NCI-H1694 (cell line): Measurements from ENCODE around the gene ERC2.

Source experiments
- DNase-seq: peaks from one replicate; lab custom pipeline; 2025; lab: John Stamatoyannopoulos, UW

ERC2 gene

DNA sequence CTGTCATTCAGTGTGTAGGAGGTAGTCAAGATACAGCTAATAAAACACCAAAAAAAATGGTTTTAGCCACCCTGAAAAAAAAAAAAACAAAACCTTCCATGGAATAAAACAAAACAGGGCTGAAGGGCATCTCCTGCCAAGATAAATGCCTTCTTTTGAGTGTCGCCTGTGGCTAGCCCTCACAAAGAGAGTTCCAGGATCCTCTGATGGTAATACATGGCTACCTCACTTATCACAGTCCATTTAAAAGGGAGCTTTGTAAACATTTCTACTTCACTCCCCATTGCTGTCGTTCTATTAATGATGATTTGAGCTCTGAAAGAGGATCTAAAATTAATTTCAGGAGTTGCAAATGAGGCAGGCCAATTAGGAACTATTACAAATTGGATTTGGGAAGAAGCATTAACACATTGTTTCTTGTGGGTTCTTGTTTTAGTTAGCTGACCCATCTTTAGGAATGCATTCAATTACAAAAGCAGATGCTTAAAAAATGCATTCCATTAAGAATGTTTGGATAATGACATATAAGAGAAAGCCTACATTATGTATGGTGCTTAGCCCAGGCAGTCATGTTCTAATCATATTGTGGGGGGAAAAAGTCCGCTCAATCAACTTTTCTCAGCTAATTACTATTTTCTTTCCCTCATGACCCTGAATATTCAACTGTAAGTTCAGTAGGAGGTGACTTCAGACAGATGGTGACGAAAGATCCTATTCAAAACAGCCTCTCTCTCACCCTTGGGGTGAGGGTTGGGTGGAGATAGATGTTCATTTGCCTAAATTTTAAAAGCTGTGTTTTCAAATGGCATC lies 726.0 kb downstream of the ERC2 start:
- no peak for DNase-seq

DNA sequence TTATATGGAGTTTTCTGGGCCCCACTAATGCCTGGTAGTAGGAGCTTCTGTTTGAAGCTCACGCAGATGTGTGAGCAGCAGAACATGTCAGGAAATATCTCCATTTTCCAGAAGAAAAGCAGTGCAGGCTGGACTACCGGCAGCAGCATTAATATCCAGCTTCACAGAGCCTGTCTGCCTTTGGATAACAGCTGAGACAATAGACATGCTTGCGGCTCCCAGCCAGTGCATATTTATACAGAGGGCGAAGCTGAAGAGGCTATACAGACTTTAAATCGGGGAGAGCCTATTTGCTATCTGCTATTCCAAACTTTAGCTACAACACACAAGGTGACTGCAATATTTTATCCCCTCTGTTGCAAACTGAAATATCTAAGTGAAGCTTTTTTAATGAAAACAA lies 731.1 kb downstream of the ERC2 start:
- DNase-seq = no peak

GRCh38 chr3:55735976-55736375 lies 732.3 kb downstream of the ERC2 start:
- DNase-seq = no peak

DNA sequence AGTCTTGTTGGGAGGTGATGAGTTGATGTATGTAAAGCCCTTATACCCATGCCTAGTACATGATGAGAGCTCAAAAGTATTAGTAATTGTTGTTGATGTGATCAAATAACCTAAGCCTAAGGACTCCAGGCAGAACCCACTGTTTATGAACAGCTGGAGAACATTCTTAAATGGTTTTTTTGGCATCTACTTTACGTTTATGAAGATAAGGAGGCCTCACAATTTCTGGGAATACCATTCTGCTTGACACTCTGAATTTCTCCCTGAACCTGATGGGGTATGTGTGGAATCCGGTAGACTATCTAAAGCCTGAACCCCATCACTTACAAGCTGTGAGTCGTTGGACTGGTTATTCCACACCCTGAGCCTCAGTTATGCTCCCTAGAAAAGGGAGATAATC lies 736.5 kb downstream of the ERC2 start:
- DNase-seq = no peak

DNA sequence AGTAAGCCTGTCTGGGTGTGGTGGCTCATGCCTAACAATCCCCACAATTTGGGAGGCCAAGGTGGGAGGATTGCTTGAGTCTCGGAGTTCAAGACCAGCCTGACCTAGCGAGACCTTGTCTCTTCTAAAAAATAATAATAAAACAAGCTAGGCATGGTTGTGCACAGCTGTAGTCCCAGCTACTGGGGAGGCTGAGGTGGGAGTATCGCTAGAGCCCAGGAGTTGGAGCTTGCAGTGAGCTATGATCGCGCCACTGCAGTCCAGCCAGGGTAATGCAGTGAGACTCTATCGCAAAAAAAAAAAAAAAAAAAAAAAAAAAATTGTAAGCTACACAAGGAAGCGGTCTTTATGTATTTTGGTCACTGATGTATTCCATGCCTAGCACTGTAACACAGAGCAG lies 738.7 kb downstream of the ERC2 start:
- DNase-seq = no peak

DNA sequence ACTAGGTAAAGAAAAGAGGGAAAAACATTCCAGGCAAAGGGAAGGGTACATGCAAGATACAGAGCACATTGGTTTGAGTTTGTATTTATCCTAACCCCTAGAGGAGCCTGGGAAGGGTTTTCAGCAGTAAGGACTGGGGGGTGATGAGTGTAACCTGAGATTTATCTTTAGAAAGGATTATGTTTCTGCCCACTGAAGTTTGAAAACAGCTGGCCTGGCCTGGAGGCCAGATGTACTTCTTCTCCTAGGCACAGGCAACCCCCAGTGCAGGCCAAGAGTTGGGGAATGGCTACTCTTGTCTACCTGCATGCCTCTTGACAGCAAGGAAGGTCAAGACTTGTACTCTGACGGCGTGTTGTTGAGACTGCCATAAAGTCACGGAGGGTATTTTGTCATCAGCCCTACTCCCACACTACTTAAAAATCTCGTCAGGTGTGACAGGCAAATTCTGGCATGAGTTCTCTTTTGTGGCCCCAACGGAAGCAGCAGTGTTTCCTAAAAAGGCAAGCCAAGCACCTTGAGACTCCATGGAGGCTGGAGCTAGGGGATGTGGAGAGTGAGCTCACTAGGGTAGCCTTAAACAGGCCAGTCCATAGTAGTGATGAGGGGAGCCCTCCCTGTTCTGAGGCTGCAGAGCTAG lies 739.7 kb downstream of the ERC2 start:
- no peak for DNase-seq

- no peak for DNase-seq
Measured at GRCh38 chr3:55726501-55726775, 741.8 kb downstream of the ERC2 start.

GRCh38 chr3:55725681-55726500 lies 742.4 kb downstream of the ERC2 start:
- DNase-seq = peak; percentile 15

DNA sequence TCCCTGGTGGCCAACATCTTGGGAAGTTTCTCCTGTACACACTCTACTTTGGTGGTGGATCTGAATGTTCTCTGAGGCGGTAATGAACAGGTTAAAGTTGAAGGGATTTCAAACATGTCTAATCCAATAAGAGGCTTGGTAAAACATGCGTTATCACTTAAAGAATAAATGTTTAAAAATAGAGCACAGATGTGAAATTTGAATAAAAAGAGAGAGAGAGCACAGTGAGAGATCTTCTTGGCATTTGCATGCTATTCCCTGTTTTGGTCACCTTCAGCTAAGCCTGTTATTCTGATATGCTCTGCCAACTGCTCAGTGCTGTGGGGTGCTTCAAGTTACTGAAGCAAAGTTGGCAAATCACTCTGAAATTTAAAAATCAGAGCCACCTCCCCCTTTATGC lies 743.4 kb downstream of the ERC2 start:
- DNase-seq = no peak

DNA sequence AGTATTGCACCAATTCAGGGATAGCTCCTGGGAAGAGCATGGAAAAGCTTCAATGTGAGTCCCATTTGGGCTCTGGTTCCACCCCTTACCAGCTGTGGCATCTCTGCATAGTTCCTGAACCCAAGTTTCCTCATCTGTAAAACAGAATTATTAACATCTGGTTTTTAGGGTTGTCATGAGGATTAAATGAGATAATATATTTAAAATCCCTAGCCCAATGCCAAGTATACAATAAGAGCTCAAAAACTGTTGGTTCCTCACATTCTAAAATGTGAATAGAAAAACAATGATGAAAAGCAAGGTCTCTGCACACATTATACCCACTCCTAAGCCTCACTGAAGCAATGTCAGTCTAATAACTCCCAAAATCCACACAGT lies 743.9 kb downstream of the ERC2 start:
- no peak for DNase-seq

DNA sequence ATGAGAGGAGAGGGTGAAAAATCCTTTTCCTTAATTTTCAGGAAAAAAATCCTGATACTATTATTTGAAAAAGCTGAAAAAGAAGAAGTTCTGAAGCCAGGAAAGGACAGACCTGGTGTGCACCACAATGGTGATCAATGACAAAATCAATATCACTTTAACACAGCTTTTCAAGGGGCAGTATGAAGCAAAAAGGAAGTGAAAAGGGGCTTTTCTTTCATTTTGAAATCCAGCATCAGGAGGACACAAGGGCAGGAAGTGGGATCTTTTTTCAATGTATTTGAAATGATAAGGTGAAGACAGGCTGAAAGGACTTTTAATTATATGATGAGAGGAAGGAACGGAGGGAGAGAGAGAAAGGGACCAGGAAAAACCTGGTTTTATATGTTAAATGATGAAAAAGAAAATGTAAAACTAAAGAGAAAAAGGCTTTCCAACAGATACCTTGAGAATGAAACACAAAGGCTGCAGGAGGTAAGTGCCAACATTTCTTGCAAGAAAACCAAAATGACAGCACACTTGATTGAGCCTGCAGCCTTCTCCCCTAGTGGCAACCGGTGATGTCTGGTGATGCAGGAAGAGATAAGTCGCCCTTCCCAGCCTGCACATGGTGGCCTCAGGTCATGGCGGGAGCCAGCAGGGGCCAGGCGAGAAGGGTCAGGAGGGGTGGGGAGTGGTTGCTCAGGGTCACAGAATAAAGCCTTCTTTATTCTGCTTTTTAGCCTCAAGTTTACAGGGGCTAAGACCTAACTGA lies 744.4 kb downstream of the ERC2 start:
- no peak for DNase-seq

DNA sequence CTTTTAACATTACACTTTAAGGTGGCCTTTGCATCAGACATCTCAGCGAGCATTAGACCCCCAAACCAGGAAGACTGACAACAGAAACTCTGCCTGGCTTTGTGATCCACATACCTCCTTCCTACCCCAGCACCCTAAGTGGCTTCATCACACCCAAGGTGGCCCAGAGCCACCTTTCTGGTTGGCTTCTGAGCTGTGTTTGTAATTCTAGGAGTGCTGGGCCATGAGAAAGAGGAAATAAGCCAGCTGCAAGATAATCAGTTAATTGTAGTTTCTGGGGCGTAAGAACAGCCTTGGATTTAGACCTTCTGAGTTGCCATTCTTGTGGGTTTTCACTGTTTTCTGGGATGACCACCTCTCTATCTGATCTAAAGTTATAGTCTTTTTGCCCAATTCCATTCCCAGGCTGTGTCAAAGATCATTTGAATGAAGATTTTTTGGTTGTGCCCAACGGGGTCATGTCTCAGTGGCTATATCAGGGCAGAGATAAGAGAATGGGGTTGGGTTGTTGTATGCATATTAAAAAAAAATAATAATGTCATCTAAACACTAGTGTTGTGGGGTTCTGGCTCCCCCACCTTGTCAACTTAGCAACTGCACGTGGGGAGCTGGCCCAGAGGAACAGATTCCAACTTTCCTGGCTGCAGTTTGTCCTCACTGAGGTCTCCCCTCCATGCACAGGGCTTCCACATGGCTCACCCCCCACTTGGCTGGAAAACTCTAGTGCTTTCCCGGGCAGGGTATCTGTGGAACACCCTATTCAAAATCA lies 746.4 kb downstream of the ERC2 start:
- no peak for DNase-seq

- peak; percentile 2 for DNase-seq
Measured at GRCh38 chr3:55720614-55721013, 747.7 kb downstream of the ERC2 start.

GRCh38 chr3:55719508-55719907 lies 748.8 kb downstream of the ERC2 start:
- no peak for DNase-seq

- DNase-seq = no peak
Measured at GRCh38 chr3:55719006-55719405, 749.3 kb downstream of the ERC2 start.

GRCh38 chr3:55718521-55718921 lies 749.7 kb downstream of the ERC2 start:
- no peak for DNase-seq

- DNase-seq = no peak
Measured at GRCh38 chr3:55718074-55718473, 750.2 kb downstream of the ERC2 start.

GRCh38 chr3:55717481-55717880 lies 750.8 kb downstream of the ERC2 start:
- no peak for DNase-seq

DNA sequence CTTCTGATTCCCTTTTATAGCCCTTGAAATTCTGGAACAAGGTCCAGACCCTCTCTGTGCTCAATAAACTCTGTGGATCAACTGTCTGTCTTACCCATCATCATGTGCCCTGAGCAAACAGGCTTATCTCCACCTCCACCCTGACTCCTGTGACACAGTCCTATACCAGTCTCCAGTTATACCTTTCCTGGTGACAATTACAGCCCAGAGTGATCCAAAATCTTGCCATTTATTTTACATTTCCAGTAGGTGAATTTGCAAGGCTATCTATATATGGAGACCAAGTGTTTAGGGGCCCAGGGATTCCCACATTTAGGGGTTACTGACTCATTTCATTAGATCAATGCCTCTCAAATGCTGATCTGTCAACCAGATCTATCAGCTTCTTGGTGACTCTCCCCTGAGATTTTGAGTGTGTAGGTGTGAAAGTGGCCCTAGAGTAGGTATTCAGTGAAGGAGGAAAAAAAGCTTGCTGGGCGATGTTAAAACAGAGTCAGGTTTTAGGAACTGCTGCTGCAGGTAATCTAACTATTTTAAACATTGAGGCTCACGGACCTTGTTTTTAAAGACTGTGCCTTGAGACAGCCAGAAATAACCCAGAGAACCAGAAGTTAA lies 751.5 kb downstream of the ERC2 start:
- DNase-seq = no peak

- DNase-seq = no peak
Measured at GRCh38 chr3:55716044-55716443, 752.2 kb downstream of the ERC2 start.

DNA sequence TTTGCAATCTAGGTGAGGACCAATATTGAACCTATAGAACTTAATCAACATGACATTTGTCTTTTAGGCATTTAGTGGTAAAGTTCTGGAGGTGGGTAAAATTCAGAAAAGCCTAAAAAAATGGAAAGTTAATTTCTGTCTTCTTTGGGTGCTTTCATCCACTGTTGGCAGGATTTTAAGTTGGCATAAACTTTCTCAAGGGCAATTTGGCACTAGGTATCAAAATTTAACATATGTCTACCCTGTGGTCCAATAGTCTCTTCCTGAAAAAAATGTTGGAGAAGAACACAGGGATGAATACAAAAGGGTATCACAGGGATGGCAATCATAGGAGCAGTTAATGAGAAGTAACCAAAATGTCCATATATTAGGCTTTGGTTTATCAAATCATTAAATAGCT lies 754.2 kb downstream of the ERC2 start:
- no peak for DNase-seq
